ENCODE measurements around the gene NCAPH2. TPM values are rescaled to one million over a fixed set of nuclear protein-coding genes. Genes with fewer than 3 reads are reported as not detected.

NCAPH2 gene
- total and polyA plus RNA-seq, 2 experiments from 2014 or later: 50.3 to 59.4 TPM

DNA sequence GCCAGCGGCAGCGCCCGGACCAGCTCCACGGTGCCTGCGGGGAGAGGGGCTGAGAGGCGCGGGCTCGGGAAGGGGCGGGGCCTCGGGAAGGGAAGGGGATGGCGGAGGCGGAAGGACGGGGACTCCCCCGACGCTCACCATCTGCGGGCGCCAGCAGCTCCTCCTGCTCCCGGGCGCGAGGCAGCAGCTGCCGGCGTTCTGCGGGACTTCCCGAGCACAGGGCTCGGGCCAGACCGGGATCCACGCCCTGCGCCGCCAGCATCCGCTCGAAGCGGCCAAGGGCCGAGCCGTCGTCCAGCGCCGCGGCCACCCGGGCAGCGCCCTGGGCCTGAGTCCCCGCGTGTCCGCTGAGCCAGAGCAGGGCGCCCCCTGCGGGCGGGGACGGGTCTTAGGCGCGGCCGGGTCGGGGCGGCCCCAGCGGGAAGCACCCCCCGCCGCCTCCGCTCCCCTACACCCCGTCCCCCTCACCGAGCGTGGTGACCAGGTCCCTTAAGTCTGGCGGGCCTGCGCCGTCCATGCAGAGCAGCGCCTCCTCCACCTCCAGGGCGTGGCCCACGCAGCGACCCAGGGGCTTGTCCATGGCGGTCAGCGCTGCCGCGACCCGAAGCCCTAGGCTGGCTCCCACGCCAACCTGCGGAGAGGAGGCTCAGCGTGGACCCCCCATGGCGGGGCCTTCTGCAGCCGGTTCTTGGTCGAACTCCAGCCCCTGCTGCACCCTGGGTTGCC is 18.2 kb downstream of the NCAPH2 start:
- H3K27ac ChIP-seq: peak overlapping the region; percentile 80
- TF ChIP-seq, protein P1, sequence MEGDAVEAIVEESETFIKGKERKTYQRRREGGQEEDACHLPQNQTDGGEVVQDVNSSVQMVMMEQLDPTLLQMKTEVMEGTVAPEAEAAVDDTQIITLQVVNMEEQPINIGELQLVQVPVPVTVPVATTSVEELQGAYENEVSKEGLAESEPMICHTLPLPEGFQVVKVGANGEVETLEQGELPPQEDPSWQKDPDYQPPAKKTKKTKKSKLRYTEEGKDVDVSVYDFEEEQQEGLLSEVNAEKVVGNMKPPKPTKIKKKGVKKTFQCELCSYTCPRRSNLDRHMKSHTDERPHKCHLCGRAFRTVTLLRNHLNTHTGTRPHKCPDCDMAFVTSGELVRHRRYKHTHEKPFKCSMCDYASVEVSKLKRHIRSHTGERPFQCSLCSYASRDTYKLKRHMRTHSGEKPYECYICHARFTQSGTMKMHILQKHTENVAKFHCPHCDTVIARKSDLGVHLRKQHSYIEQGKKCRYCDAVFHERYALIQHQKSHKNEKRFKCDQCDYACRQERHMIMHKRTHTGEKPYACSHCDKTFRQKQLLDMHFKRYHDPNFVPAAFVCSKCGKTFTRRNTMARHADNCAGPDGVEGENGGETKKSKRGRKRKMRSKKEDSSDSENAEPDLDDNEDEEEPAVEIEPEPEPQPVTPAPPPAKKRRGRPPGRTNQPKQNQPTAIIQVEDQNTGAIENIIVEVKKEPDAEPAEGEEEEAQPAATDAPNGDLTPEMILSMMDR (IDR thresholded peaks at IDR 0.05; ENCODE audit: low read depth, low read length): peak; percentile 41
- peak overlapping the region; percentile 63 for H3K4me3 ChIP-seq
- H3K9me3 ChIP-seq (ENCODE audit: low read depth): no peaks in the 10 kb centered on the region
- H3K27me3 ChIP-seq: peaks cover 20% of the 10 kb centered on the region
- peaks cover 9% of the 10 kb centered on the region for H3K36me3 ChIP-seq
- peak; percentile 82 to 84 for DNase-seq (ENCODE audit: low read depth in 1 of 2, low spot score in 1 of 2)
- H3K4me1 ChIP-seq (ENCODE audit: low read depth): peaks cover 10% of the 10 kb centered on the region

DNA sequence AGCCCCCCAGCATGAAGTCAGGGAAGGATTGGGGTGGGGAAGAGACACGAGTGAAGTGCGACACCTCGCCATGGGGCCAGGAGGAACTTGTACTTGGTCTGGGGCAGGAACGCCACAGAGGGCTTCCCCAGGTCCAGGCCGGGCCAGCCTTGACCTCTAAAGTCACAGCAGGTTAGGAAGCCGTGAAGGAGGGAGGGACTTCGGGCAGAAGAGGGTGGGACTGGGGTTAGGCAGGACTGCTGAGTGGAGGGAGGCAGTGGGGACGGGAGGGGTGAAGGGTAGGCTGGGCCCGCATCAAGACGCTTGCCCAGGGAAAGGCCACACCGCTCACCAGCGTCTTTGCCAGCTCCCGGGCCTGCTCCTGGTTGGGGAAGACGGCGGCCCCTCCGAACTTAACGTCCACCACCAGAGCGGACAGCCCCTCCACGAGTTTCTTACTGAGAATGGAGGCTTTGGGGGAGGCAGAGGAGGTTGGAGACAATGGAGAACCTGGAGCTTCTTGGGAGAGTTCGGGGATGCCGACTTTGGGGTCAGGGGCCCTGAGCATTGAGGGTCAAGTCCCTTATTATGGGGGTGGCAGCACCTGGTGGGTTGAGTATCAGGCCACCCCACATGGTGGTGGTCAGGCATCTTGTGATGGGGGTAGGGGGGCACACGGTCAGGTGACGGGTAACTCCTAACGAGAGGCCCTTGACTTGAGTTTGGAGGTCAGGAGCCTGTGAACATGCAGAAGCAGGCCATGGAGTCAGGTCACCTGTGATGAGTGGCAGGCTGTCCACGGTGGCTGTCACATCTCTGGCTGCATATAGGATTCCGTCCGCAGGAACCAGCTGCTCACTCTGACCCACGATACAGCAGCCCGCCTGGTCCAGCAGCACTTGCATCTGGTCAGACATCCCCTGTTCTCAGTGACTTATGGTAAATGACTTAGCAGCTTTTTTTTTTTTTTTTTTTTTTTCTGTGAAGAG is 19.1 kb downstream of the NCAPH2 start:
- Histone ChIP-seq H3K27ac (peak overlapping the region; percentile 80), H3K9me3 (ENCODE audit: low read depth) (no peaks in the 10 kb centered on the region), H3K4me3 (peak overlapping the region; percentile 63), H3K36me3 (peaks cover 7% of the 10 kb centered on the region), H3K27me3 (peaks cover 27% of the 10 kb centered on the region), H3K4me1 (ENCODE audit: low read depth) (peaks cover 10% of the 10 kb centered on the region)
- TF ChIP-seq, protein P1 (IDR thresholded peaks at IDR 0.05; ENCODE audit: low read depth, low read length): no peak
- peak; percentile 54 to 67 for DNase-seq (ENCODE audit: low read depth in 1 of 2, low spot score in 1 of 2)

DNA sequence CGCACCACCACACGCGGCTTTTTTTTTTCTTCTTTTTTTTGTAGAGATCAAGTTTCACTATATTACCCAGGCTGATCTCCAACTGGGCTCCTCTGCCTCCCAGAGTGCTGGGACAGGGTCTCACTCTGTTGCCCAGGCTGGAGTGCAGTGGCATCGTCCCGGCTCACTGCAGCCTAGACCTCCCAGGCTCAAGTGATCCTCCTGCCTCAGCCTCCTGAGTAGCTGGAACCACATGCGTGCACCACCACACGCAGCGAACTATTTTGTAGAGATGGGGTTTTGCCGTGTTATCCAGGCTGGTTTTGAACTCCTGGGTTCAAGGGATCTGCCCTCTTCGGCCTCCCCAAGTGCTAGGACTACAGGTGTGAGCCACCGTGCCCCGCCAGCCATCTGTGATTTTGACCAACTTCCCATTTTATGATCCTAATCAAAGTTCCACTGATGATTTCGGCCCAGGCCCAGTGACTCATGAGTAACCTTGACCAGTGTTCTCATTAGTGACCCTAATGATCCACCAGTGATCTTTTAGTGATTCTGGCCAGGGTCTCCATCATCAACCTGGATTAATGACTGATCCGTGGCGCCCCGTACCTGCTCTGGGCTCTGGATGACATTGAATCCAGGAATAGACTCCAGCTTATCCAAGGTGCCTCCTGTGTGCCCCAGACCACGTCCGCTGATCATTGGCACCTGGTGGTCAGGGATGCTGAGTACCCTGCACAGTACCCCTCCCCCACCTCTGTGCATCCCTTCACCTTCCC is 20.1 kb downstream of the NCAPH2 start:
- H3K9me3 ChIP-seq (ENCODE audit: low read depth): no peaks in the 10 kb centered on the region
- H3K27me3 ChIP-seq: peaks cover 27% of the 10 kb centered on the region
- no peak for DNase-seq (ENCODE audit: low read depth in 1 of 2, low spot score in 1 of 2)
- H3K4me3 ChIP-seq: no peak overlapping the region
- no peak overlapping the region for H3K27ac ChIP-seq
- TF ChIP-seq, protein P1 (IDR thresholded peaks at IDR 0.05; ENCODE audit: low read depth, low read length): no peak
- peaks cover under 1% of the 10 kb centered on the region for H3K36me3 ChIP-seq
- H3K4me1 ChIP-seq (ENCODE audit: low read depth): peaks cover 14% of the 10 kb centered on the region

- no peak overlapping the region for H3K4me3 ChIP-seq
- no peaks in the 10 kb centered on the region for H3K9me3 ChIP-seq (ENCODE audit: low read depth)
- peaks cover 19% of the 10 kb centered on the region for H3K4me1 ChIP-seq (ENCODE audit: low read depth)
- H3K36me3 ChIP-seq: no peaks in the 10 kb centered on the region
- no peak overlapping the region for H3K27ac ChIP-seq
- DNase-seq (ENCODE audit: low read depth in 1 of 2, low spot score in 1 of 2): no peak
- H3K27me3 ChIP-seq: peaks cover 27% of the 10 kb centered on the region
- TF ChIP-seq, protein P1 (IDR thresholded peaks at IDR 0.05; ENCODE audit: low read depth, low read length): no peak
These were observed 20.8 kb downstream of the NCAPH2 start for GRCh38 chr22:50528682-50529415.
